Body of pancreas (tissue), 4 donors: ENCODE results near the gene RAVER1. TPM values are rescaled to one million over a fixed set of nuclear protein-coding genes. Genes with fewer than 3 reads are reported as not detected.
A peak's percentile ranks its signal among the peaks of the same experiment; 100 is the strongest.

ENCODE experiments used
- ATAC-seq: fragments of 150-250 bp; one replicate; pipeline ENCODE4 v1.9.1; 2016
- DNase-seq, 4 donors: peaks; one replicate each; pipeline ENCODE4 v3.0.0-alpha.2; 2019
- H3K27ac ChIP-seq, 4 donors: fragments of 200-600 bp; sonication (generic); 1 replicate in 3 of 4; 2 replicates in 1 of 4; pipeline versions ENCODE4 v1.5.1 to v1.6.1; 2016 to 2019; ENCODE audit warnings: mild to moderate bottlenecking in 1 of 4, mixed read lengths in 1 of 4, moderate library complexity in 1 of 4
- H3K27me3 ChIP-seq, 2 donors: fragments of 200-600 bp; sonication (generic); one replicate each; pipeline ENCODE4 v1.6.0; 2016; ENCODE audit warnings: mild to moderate bottlenecking in 1 of 2
- H3K36me3 ChIP-seq, 2 donors: fragments of 200-600 bp; sonication (generic); replicated peaks in 1 of 2; 2 replicates each; pipeline ENCODE4 v1.5.1; 2016; ENCODE audit warnings: low read depth in 2 of 2; ENCODE audit not compliant: insufficient read depth in 1 of 2
- H3K4me1 ChIP-seq: fragments of 200-600 bp; sonication (generic); one replicate; pipeline ENCODE4 v1.6.0; 2016
- H3K4me3 ChIP-seq, 2 donors: fragments of 200-600 bp; sonication (generic); 1 replicate in 1 of 2; 2 replicates in 1 of 2; pipeline ENCODE4 v1.5.1; 2016 to 2019
- H3K9me3 ChIP-seq, 3 donors: fragments of 200-600 bp; sonication (generic); 1 replicate in 2 of 3; 2 replicates in 1 of 3; pipeline ENCODE4 v1.5.1; 2016
- POLR2A ChIP-seq, 3 donors: fragments of 450-650 bp; IDR thresholded peaks; one replicate each; pipeline ENCODE4 v1.6.1; 2016; ENCODE audit warnings: antibody characterized with exemption in 3 of 3, mild to moderate bottlenecking in 2 of 3
- WGBS, 2 donors: methylation state at CpG; one replicate each; pipeline ENCODE4 v1.1.5; 2017; 5-methylcytosine and 5-hydroxymethylcytosine counted together
- intact Hi-C: fragments of 100-400 bp; cut with DNase I; formaldehyde crosslinking; loops from one replicate; pipeline ENCODE4 v1.15.1; 2023
- total RNA-seq, 2 donors: library from RNA; depleted of rRNA; stranded (reverse); fragments of >200 nt; gene quantifications; one replicate each; pipeline ENCODE4 v1.1.0, GENCODE V29; 2016
- TF ChIP-seq, protein P1 (sequence below), 7 experiments: fragments of 450-650 bp in 4 of 7; fragments of 200-600 bp in 3 of 7; sonication (generic) in 3 of 7; IDR thresholded peaks; one replicate each; pipeline ENCODE4 v1.5.1; 2016 to 2019; ENCODE audit warnings: antibody characterized with exemption in 7 of 7

RAVER1 gene
- total RNA-seq, 2 donors from 2014 or later: 9.9 to 30.7 TPM

DNA sequence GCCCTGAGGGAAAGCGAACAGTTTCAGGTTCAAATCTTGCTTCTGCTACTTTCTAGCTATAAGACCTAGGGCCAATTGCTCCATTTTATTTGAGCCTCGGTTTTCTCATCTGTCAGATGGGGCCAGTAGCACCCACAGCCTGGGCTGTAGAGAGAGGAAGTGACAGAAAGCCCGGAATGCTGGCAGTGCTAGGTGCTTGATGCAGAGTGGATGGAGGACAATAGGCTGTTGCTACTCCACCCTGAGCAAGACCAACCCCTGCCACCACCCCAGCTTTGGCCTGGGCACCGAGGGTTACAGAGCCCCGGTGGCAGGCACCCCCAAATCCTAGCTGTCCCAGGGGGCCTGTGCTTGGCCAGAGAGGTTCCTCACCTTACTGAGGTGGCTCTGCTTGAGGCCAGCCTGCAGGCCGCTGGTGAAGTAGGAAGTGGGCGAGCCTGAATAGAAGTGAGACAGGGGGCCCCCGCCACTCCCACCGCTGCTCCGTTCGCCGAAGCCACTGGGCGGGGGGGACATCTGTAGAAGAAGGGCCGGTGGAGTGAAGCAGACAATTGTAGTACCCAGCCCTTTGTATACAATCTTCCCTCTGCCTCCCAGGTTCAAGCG, 15.4 kb downstream of the RAVER1 start:
- DNase-seq (no peak), ATAC-seq (no peak)
- Histone ChIP-seq H3K27ac (no peak overlapping the region), H3K4me1 (peaks cover 16% of the 10 kb centered on the region), H3K36me3 (peaks cover 0 to 22% of the 10 kb centered on the region in 2 donors), H3K4me3 (no peak overlapping the region), H3K27me3 (no peaks in the 10 kb centered on the region), H3K9me3 (no peaks in the 10 kb centered on the region)
- intact Hi-C loops: no loop called here
- TF ChIP-seq POLR2A (IDR thresholded peaks at IDR 0.05): no peak
- TF ChIP-seq, protein P1, sequence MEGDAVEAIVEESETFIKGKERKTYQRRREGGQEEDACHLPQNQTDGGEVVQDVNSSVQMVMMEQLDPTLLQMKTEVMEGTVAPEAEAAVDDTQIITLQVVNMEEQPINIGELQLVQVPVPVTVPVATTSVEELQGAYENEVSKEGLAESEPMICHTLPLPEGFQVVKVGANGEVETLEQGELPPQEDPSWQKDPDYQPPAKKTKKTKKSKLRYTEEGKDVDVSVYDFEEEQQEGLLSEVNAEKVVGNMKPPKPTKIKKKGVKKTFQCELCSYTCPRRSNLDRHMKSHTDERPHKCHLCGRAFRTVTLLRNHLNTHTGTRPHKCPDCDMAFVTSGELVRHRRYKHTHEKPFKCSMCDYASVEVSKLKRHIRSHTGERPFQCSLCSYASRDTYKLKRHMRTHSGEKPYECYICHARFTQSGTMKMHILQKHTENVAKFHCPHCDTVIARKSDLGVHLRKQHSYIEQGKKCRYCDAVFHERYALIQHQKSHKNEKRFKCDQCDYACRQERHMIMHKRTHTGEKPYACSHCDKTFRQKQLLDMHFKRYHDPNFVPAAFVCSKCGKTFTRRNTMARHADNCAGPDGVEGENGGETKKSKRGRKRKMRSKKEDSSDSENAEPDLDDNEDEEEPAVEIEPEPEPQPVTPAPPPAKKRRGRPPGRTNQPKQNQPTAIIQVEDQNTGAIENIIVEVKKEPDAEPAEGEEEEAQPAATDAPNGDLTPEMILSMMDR (IDR thresholded peaks at IDR 0.05): no peak
- 90 to 97% methylated on average over 12 to 14 of the region's 15 CpGs for WGBS, 2 donors

DNA sequence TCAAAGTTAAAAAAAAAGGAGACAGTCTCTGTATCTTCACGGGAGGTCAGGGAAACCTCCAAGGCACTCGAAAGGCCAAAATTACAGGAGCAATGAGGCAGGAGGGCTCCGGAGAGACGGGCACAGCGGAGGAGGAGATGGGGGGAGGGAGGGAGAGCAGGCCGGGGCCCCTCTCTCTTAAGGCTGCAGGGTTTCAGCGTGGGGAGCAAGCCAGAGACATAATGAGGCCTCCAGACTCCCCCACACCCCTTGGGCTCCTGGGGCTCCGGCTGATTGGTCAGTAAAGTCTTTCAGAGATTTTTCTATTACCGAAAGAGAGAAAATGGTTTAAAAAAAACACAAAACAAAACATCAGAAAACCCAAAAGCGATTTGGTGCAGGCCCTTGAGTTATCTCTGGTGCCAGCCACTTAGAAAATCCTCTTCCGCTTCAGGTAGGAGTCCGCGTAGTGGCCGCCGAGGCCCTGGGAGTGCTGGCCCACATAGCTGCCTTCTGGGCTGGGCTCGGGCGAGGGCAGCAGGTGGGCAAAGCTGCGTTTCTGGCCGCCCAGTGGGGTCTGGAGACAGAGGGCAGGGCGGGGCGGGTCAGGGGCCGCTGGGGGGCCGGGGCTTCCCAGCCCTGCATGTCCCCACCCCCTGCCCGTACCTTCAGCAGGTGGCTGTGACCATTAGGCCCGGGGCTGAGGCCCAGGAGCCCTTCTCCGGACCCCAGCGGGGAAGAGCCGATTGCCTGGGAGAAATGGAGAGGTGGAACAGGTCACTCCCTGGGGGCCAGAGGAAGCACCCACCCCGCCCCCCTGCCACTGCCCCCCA, 16.1 kb downstream of the RAVER1 start:
- WGBS, 2 donors: 81 to 85% methylated on average over 14 to 28 of the region's 29 CpGs
- TF ChIP-seq, protein P1 (IDR thresholded peaks at IDR 0.05): no peak
- TF ChIP-seq POLR2A (IDR thresholded peaks at IDR 0.05): no peak
- peaks cover 0 to 18% of the 10 kb centered on the region in 2 donors for H3K36me3 ChIP-seq

DNA sequence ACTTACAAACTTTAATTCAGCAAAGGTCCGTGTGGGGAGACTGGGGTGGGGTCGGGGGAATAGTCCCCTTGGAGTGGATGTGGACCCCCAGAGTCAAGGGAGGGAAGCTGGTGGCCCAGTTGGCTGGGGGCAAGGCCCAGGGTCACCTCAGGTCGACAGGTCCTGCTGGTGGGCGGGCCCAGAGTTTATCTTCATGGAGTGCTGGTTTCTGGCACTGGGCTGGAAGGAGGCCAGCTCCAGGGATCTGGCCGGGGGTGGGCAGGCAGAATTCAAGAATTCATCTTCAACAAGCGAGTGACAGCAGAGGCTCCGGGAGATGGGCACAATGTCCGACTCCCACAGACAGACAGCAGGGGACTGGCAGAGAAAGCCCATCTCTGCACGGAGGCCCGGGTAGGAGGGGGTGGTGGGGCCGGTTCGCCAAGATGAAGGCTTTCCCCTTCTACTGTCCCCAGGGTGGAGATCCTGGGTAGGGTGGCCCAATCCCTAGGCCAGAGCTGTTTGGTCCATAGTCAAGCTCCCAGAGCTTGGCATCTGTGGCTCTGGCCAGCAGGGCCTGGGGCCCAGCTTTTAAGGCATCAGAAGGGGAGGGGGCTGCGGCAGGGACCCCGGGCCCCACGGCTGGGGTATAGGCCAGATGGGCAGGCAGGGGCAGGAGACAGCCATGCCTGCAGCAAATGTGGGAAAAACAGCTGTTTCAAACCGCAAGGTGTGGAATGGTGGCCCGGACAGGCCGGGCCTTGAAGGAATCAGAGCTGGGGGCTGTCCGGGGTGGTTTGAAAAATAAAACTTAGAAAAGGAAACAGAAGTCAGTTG, 16.9 kb downstream of the RAVER1 start:
- no peaks in the 10 kb centered on the region for H3K27me3 ChIP-seq
- ATAC-seq (peak; percentile 12), DNase-seq (peak in 2 of 4 donors; percentile 23 to 33)
- H3K4me3 ChIP-seq: no peak overlapping the region
- peak overlapping the region in 3 of 4 donors; percentile 55 to 68 (median 63) for H3K27ac ChIP-seq
- no peaks in the 10 kb centered on the region for H3K9me3 ChIP-seq
- H3K4me1 ChIP-seq: peaks cover 16% of the 10 kb centered on the region
- H3K36me3 ChIP-seq: peaks cover 0 to 10% of the 10 kb centered on the region in 2 donors
- 59 to 79% methylated on average over 8 to 16 of the region's 19 CpGs for whole genome bisulfite sequencing, 2 donors
- TF ChIP-seq, protein P1 (IDR thresholded peaks at IDR 0.05): no peak
- TF ChIP-seq POLR2A (IDR thresholded peaks at IDR 0.05): no peak
- intact Hi-C loops: no loop called here

More for the DNA sequence above, 16.1 kb downstream of the RAVER1 start:
- Histone ChIP-seq H3K9me3 (no peaks in the 10 kb centered on the region), H3K27ac (no peak overlapping the region), H3K4me3 (no peak overlapping the region), H3K27me3 (no peaks in the 10 kb centered on the region), H3K4me1 (peaks cover 16% of the 10 kb centered on the region)
- intact Hi-C loops: no loop called here
- ATAC-seq: no peak
- no peak for DNase-seq

DNA sequence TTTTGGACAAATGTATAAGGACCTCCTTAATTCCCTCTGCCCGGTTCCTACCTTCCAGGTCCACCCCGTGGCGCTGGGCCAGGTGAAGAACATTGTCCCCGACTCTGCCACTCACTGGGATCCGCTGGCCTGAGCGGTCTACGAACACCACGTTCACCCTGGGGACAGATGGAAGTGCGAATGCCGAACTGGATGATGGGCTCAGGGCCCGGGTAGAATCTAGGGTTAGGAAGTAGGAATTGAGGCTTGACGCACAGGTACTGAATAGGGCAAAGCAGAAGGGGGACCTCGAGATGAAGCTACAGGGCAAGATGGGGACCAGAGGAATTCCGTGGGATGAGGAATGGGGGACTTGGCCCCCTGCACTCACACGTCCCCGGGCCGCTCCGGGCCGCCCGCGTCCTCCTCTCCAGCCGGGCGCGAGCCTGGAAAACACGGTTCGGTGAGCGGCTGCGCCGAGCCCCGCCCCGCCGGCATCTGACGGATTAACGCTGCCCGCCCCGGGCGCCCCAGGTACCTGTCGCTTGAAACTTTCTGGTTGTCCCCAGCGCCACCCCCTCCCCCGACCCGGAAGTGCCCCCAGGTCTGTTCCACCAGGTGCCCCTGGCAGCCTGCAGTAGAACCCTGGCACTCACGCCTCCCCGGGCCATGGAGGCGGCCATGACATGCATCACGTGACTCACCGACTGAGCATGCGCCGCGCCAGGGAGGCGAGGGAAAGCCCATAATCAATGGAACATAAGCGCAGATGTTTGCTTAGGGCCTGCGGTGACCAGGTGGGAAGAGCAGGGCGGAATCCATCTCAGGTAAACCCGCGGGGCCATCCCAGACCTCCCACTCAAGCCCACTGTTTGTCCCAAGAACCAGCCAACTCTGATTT, 17.8 kb downstream of the RAVER1 start, which contains the start of gene FDX2:
FDX2 (minus strand) TSS at position 681 of the 880 bp plus-strand sequence; CDS start at position 662, 19 bp downstream.
- Histone ChIP-seq H3K27me3 (no peaks in the 10 kb centered on the region), H3K4me1 (peaks cover 16% of the 10 kb centered on the region), H3K4me3 (peak within 1 kb of the TSS; percentile 87 to 90), H3K9me3 (no peaks in the 10 kb centered on the region), H3K36me3 (peaks cover 0 to 8% of the 10 kb centered on the region in 2 donors), H3K27ac (peak within 1 kb of the TSS in 3 of 4 donors; percentile 55 to 68 (median 63))
- DNase-seq (peak; percentile 92 to 93 (median 92)), ATAC-seq (peak; percentile 91)
- WGBS, 2 donors: 0 to 1% methylated on average over 17 to 52 of the region's 55 CpGs
- TF ChIP-seq, protein P1 (IDR thresholded peaks at IDR 0.05): peak in 1 of 7 experiments; percentile 6
- TF ChIP-seq POLR2A (IDR thresholded peaks at IDR 0.05): peak in 2 of 3 donors; percentile 37 to 44
- intact Hi-C loops: no loop called here
